Gastroesophageal sphincter (tissue), 4 donors: Measurements from ENCODE around the gene RIPK3. TPM values are rescaled to one million over a fixed set of nuclear protein-coding genes. Genes with fewer than 3 reads are reported as not detected.

Experiments used
- ATAC-seq: fragments of 150-250 bp; one replicate; pipeline ENCODE4 v1.9.1; 2016; ENCODE audit warnings: mild to moderate bottlenecking, moderate library complexity
- H3K27ac ChIP-seq, 4 donors: fragments of 200-600 bp; sonication (generic) in 3 of 4; 1 replicate in 3 of 4; 2 replicates in 1 of 4; pipeline ENCODE4 v1.5.1; 2016 to 2019
- H3K27me3 ChIP-seq: fragments of 200-600 bp; sonication (generic); one replicate; pipeline ENCODE4 v1.5.1; 2019
- H3K36me3 ChIP-seq, 2 donors: fragments of 200-600 bp; sonication (generic); one replicate each; pipeline ENCODE4 v1.5.1; 2019; ENCODE audit warnings: control low read depth in 1 of 2
- H3K4me1 ChIP-seq, 3 donors: fragments of 200-600 bp; sonication (generic); 1 replicate in 2 of 3; 2 replicates in 1 of 3; pipeline ENCODE4 v1.5.1; 2016 to 2019; ENCODE audit warnings: control low read depth in 2 of 3
- H3K4me3 ChIP-seq, 2 donors: fragments of 200-600 bp; sonication (generic); one replicate each; pipeline ENCODE4 v1.5.1; 2019; ENCODE audit warnings: mild to moderate bottlenecking in 1 of 2, moderate library complexity in 1 of 2
- H3K9me3 ChIP-seq, 3 donors: fragments of 200-600 bp; sonication (generic); one replicate each; pipeline ENCODE4 v1.5.1; 2017 to 2019; ENCODE audit warnings: control low read depth in 2 of 3
- CTCF ChIP-seq, 4 experiments: fragments of 200-600 bp in 2 of 4; fragments of 450-650 bp in 2 of 4; sonication (generic) in 1 of 4; IDR thresholded peaks; one replicate each; pipeline ENCODE4 v1.5.1; 2017 to 2019; ENCODE audit warnings: antibody characterized with exemption in 4 of 4, mild to moderate bottlenecking in 2 of 4, moderate library complexity in 2 of 4
- EP300 ChIP-seq: sonication (generic); formaldehyde crosslinking; IDR thresholded peaks from one replicate; pipeline ENCODE4 v1.6.1; 2017; ENCODE audit warnings: antibody characterized with exemption, mild to moderate bottlenecking
- POLR2A ChIP-seq, 2 donors: fragments of 450-650 bp; IDR thresholded peaks; one replicate each; pipeline ENCODE4 v1.6.1; 2017; ENCODE audit warnings: antibody characterized with exemption in 2 of 2, mild to moderate bottlenecking in 2 of 2, moderate library complexity in 1 of 2
- POLR2AphosphoS5 ChIP-seq: sonication (generic); formaldehyde crosslinking; IDR thresholded peaks from one replicate; pipeline ENCODE4 v1.6.1; 2017; ENCODE audit warnings: antibody characterized with exemption
- WGBS, 2 donors: methylation state at CpG; one replicate each; pipeline ENCODE4 v1.1.5; 2018; ENCODE audit warnings: low coverage in 1 of 2; 5-methylcytosine and 5-hydroxymethylcytosine counted together
- total RNA-seq, 4 donors: library from RNA; depleted of rRNA; stranded (reverse); fragments of >200 nt; gene quantifications; one replicate each; pipeline ENCODE4 v1.1.0, GENCODE V29; 2016

The RIPK3 gene
- total RNA-seq, 4 donors from 2014 or later: 3.1 to 8.9 (median 3.9) TPM

GRCh38 chr14:24379907-24380730, 40.3 kb upstream of the RIPK3 start:
- H3K9me3 ChIP-seq: no peaks in the 10 kb centered on the region
- peaks cover 0 to 30% of the 10 kb centered on the region in 2 donors for H3K36me3 ChIP-seq
- no peak overlapping the region for H3K27ac ChIP-seq
- 74 to 93% methylated on average over 6 of the region's 15 CpGs for WGBS, 2 donors
- no peak for ATAC-seq
- no peak overlapping the region for H3K4me3 ChIP-seq
- peaks cover 0 to 16% (median 4%) of the 10 kb centered on the region in 3 donors for H3K4me1 ChIP-seq
- TF ChIP-seq POLR2A (IDR thresholded peaks at IDR 0.05) (no peak), EP300 (no peak), POLR2AphosphoS5 (no peak), CTCF (IDR thresholded peaks at IDR 0.05) (no peak)
- no peaks in the 10 kb centered on the region for H3K27me3 ChIP-seq

- H3K4me1 ChIP-seq: peaks cover 0 to 16% (median 4%) of the 10 kb centered on the region in 3 donors
- WGBS, 2 donors: 68 to 74% methylated on average over 3 to 4 of the region's 7 CpGs
- no peak overlapping the region for H3K27ac ChIP-seq
- H3K4me3 ChIP-seq: no peak overlapping the region
- peaks cover 0 to 39% of the 10 kb centered on the region in 2 donors for H3K36me3 ChIP-seq
- no peaks in the 10 kb centered on the region for H3K9me3 ChIP-seq
- ATAC-seq: no peak
- no peaks in the 10 kb centered on the region for H3K27me3 ChIP-seq
- TF ChIP-seq CTCF (IDR thresholded peaks at IDR 0.05) (no peak), POLR2A (IDR thresholded peaks at IDR 0.05) (no peak), POLR2AphosphoS5 (no peak), EP300 (no peak)
Measured at GRCh38 chr14:24378981-24379906, 39.5 kb upstream of the RIPK3 start.

GRCh38 chr14:24378327-24378726, 38.5 kb upstream of the RIPK3 start:
- no peak for ATAC-seq
- WGBS, 2 donors: 65% methylated on average over 2 of the region's 3 CpGs; no CpG with 5 or more reads in 1 of the 2 donors
- Histone ChIP-seq H3K9me3 (no peaks in the 10 kb centered on the region), H3K27me3 (no peaks in the 10 kb centered on the region), H3K27ac (peak overlapping the region in 1 of 4 donors; percentile 8), H3K4me3 (no peak overlapping the region), H3K4me1 (peaks cover 0 to 16% (median 4%) of the 10 kb centered on the region in 3 donors), H3K36me3 (peaks cover 0 to 48% of the 10 kb centered on the region in 2 donors)
- TF ChIP-seq POLR2A (IDR thresholded peaks at IDR 0.05) (no peak), POLR2AphosphoS5 (no peak), EP300 (no peak), CTCF (IDR thresholded peaks at IDR 0.05) (no peak)

GRCh38 chr14:24377657-24378056, 37.9 kb upstream of the RIPK3 start:
- H3K4me1 ChIP-seq: peaks cover 0 to 22% (median 4%) of the 10 kb centered on the region in 3 donors
- ATAC-seq: peak; percentile 22
- H3K36me3 ChIP-seq: peaks cover 0 to 55% of the 10 kb centered on the region in 2 donors
- H3K4me3 ChIP-seq: no peak overlapping the region
- H3K27me3 ChIP-seq: no peaks in the 10 kb centered on the region
- no peaks in the 10 kb centered on the region for H3K9me3 ChIP-seq
- peak overlapping the region in 3 of 4 donors; percentile 8 to 53 (median 19) for H3K27ac ChIP-seq
- WGBS, 2 donors: 30 to 40% methylated on average over 1 to 2 of the region's 2 CpGs
- TF ChIP-seq POLR2AphosphoS5: no peak
- TF ChIP-seq EP300: no peak
- no peak for TF ChIP-seq POLR2A (IDR thresholded peaks at IDR 0.05)
- TF ChIP-seq CTCF (IDR thresholded peaks at IDR 0.05): no peak
